Cardiac fibroblast (primary cell): ENCODE data around the gene WSCD1.

Experiments
- DNase-seq, 2 donors: peaks; one replicate each; pipeline versions ENCODE4 v3.0.0 to v3.0.0-alpha.2; 2010; ENCODE audit warnings: low read depth in 2 of 2
- H3K4me3 ChIP-seq, 2 donors: replicated peaks in 1 of 2; 1 replicate in 1 of 2; 2 replicates in 1 of 2; pipeline ENCODE4 v1.5.1; 2011; ENCODE audit warnings: low read depth in 2 of 2, low read length in 2 of 2, mild to moderate bottlenecking in 2 of 2, moderate library complexity in 1 of 2
- CTCF ChIP-seq: IDR thresholded peaks from one replicate; pipeline ENCODE4 v1.5.1; 2011; ENCODE audit warnings: low read depth, mild to moderate bottlenecking, low read length, inconsistent platforms

Gene WSCD1

DNA sequence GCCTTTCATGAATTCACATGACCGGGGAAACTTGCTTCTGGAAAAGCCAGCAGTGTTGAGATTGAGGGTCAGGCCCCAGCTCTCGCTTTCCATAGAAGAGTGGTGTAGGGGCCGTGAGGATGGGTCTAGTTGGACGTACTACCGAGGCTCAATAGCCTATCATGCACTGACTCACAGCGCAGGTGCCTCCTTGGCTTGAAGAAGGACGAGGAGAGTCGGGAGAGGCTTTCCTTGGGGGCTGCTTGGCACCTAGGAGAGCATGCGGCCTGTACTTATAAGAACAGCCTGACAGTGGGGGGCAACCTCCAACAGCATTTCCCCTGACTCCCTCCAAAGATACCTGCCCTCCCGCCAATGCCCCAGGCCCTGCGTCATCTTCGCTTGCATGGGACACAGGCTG is 37.6 kb downstream of the WSCD1 start:
- no peak for TF ChIP-seq CTCF
- no peak for DNase-seq
- no peak overlapping the region for H3K4me3 ChIP-seq

GRCh38 chr17:6108382-6108781 is 38.2 kb downstream of the WSCD1 start:
- no peak for DNase-seq
- H3K4me3 ChIP-seq, result no peak overlapping the region
- no peak for TF ChIP-seq CTCF

DNA sequence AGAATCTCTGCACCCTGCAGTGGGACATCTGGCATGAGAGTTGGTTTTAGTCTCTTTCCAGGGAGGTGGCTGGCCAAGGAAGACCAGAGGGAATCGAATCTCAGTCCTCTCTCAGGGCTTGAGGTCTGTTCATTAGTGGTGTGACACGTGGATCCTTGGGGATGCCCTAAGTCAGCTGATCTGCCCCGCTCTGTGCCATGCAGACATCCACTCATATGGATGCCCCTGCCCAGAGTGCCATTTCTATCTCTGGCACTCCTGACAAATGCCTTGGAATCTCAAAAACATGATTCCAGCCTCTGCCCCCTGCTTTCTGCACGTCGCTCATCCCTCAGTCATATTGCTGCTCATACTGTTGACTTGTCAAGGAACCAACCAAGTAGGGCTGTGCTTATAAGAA is 38.8 kb downstream of the WSCD1 start:
- TF ChIP-seq CTCF, result no peak
- DNase-seq, result no peak
- H3K4me3 ChIP-seq, result no peak overlapping the region

GRCh38 chr17:6109536-6109935 is 39.4 kb downstream of the WSCD1 start:
- no peak for TF ChIP-seq CTCF
- no peak overlapping the region for H3K4me3 ChIP-seq
- DNase-seq, result no peak

DNA sequence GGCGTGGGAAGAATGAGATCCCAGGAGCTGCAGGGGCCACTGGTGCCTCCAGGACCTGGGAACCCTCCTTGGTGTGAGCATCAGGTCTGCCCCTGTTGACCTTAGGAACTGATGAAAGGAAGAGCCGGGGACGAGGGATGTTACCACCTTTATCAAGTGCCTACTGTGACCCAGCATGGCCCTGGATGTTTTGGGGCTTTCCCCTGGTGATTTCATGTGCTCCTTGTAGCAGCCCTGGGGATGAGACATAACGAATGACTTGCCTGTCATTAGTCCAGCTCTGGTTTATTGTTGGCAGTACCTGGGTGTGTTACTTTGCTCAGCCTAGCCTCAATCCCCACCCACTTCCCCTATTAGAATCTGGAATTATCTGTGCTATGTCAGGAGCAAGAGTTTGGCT is 39.9 kb downstream of the WSCD1 start:
- no peak for TF ChIP-seq CTCF
- H3K4me3 ChIP-seq, result no peak overlapping the region
- no peak for DNase-seq

DNA sequence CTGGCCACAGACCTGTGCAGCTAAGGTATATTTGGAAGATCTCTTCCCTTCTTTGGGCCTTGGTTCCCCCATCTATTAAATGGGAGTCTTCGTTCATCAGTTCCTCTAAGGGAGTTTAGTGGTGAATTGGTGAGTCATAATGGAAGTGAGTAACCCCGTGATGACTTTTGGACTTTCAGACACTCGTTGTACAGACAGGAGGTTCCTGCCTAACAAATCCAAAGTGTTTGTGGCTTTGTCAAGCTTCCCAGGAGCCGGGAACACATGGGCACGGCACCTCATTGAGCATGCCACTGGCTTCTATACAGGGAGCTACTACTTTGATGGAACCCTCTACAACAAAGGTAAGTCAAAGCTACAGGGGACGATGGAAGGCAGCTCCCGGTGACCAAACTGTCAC is 40.4 kb downstream of the WSCD1 start:
- no peak for TF ChIP-seq CTCF
- no peak for DNase-seq
- no peak overlapping the region for H3K4me3 ChIP-seq

DNA sequence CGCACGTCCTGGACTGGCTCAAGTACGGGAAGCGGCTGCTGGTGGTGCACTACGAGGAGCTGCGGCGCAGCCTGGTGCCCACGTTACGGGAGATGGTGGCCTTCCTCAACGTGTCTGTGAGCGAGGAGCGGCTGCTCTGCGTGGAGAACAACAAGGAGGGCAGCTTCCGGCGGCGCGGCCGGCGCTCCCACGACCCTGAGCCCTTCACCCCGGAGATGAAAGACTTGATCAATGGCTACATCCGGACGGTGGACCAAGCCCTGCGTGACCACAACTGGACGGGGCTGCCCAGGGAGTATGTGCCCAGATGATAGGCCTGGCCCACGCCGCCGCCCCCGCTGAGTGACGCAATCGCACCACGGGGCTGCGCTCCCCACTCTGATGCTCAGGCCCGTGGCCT is 50.2 kb downstream of the WSCD1 start:
- H3K4me3 ChIP-seq, result no peak overlapping the region
- DNase-seq, result no peak
- no peak for TF ChIP-seq CTCF
